ENCODE measurements around the gene GABARAPL1. TPM values are rescaled to one million over a fixed set of nuclear protein-coding genes. Genes with fewer than 3 reads are reported as not detected.

The GABARAPL1 gene
- total RNA-seq, 1 donor from 2014 or later = 119 TPM

DNA sequence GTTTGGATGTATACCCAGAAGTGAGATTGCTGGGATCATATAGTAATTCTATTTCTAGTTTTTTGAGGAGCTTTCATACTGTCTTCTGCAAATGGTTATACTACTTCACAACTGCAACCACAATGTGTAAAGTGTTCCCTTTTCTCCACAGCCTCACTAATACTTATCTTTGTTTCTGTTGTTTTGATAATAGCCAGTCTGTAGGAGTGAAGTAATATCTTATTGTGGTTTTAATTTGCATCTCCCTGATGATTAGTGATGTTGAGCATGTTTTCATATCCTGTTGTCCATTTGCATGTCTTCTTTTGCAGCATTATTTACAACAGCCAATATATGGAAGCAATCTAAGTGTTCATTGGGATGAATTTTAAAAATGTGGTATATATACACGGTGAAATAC lies 29.9 kb downstream of the GABARAPL1 start:
- no peak overlapping the region for H2AFZ ChIP-seq (ENCODE audit: low read depth, low read length)
- H3K4me3 Mint-ChIP-seq (ENCODE audit: unreplicated experiment) = no peak overlapping the region
- H3K9ac ChIP-seq (ENCODE audit: low read length) = no peak overlapping the region
- no peak overlapping the region for H3K27ac Mint-ChIP-seq (ENCODE audit: unreplicated experiment)
- H4K20me1 ChIP-seq (ENCODE audit: insufficient read depth, low read length) = no peaks in the 10 kb centered on the region
- H3K79me2 ChIP-seq (ENCODE audit: insufficient read depth, low read length) = no peaks in the 10 kb centered on the region
- no peaks in the 10 kb centered on the region for H3K36me3 Mint-ChIP-seq (ENCODE audit: low read depth, unreplicated experiment)
- H3K9me3 ChIP-seq (ENCODE audit: insufficient read depth, low read depth, low read length) = no peaks in the 10 kb centered on the region
- DNase-seq (ENCODE audit: low read depth) = no peak
- no peak overlapping the region for H3K27ac ChIP-seq (ENCODE audit: low read depth, low read length)
- no peaks in the 10 kb centered on the region for H3K4me1 ChIP-seq (ENCODE audit: insufficient read depth, low read length)
- peaks cover 2% of the 10 kb centered on the region for H3K9me3 Mint-ChIP-seq (ENCODE audit: unreplicated experiment)
- H3K36me3 ChIP-seq (ENCODE audit: insufficient read depth, low read length) = no peaks in the 10 kb centered on the region
- no peak overlapping the region for H3K4me3 ChIP-seq (ENCODE audit: insufficient read depth, low read depth, low read length)
- no peak for TF ChIP-seq CTCF (IDR thresholded peaks at IDR 0.05; ENCODE audit: insufficient read depth, low read depth, low read length)
- TF ChIP-seq EZH2 (IDR thresholded peaks at IDR 0.05; ENCODE audit: insufficient read depth, low read length) = no peak
- H3K4me2 ChIP-seq (ENCODE audit: low read length) = no peak overlapping the region
- FAIRE-seq = no peak
- no peaks in the 10 kb centered on the region for H3K4me1 Mint-ChIP-seq (ENCODE audit: low read depth, unreplicated experiment)
- H3K27me3 ChIP-seq (ENCODE audit: insufficient read depth, low read length) = no peaks in the 10 kb centered on the region
- H3K27me3 Mint-ChIP-seq (ENCODE audit: low read depth, unreplicated experiment) = no peaks in the 10 kb centered on the region

GRCh38 chr12:10243818-10244520 lies 31.3 kb downstream of the GABARAPL1 start:
- no peak for DNase-seq (ENCODE audit: low read depth)
- no peak for FAIRE-seq
- H3K4me3 Mint-ChIP-seq (ENCODE audit: unreplicated experiment) = no peak overlapping the region
- no peaks in the 10 kb centered on the region for H3K27me3 Mint-ChIP-seq (ENCODE audit: low read depth, unreplicated experiment)
- Histone ChIP-seq H3K4me1 (ENCODE audit: insufficient read depth, low read length) (no peaks in the 10 kb centered on the region), H3K9me3 (ENCODE audit: insufficient read depth, low read depth, low read length) (no peaks in the 10 kb centered on the region), H3K27ac (ENCODE audit: low read depth, low read length) (no peak overlapping the region), H3K79me2 (ENCODE audit: insufficient read depth, low read length) (no peaks in the 10 kb centered on the region), H4K20me1 (ENCODE audit: insufficient read depth, low read length) (no peaks in the 10 kb centered on the region), H2AFZ (ENCODE audit: low read depth, low read length) (no peak overlapping the region), H3K4me2 (ENCODE audit: low read length) (no peak overlapping the region), H3K36me3 (ENCODE audit: insufficient read depth, low read length) (no peaks in the 10 kb centered on the region), H3K27me3 (ENCODE audit: insufficient read depth, low read length) (no peaks in the 10 kb centered on the region), H3K9ac (ENCODE audit: low read length) (no peak overlapping the region), H3K4me3 (ENCODE audit: insufficient read depth, low read depth, low read length) (no peak overlapping the region)
- peaks cover 2% of the 10 kb centered on the region for H3K9me3 Mint-ChIP-seq (ENCODE audit: unreplicated experiment)
- no peak for TF ChIP-seq EZH2 (IDR thresholded peaks at IDR 0.05; ENCODE audit: insufficient read depth, low read length)
- no peak for TF ChIP-seq CTCF (IDR thresholded peaks at IDR 0.05; ENCODE audit: insufficient read depth, low read depth, low read length)
- H3K36me3 Mint-ChIP-seq (ENCODE audit: low read depth, unreplicated experiment) = no peaks in the 10 kb centered on the region
- H3K4me1 Mint-ChIP-seq (ENCODE audit: low read depth, unreplicated experiment) = no peaks in the 10 kb centered on the region
- H3K27ac Mint-ChIP-seq (ENCODE audit: unreplicated experiment) = no peak overlapping the region

GRCh38 chr12:10247436-10248058 lies 34.9 kb downstream of the GABARAPL1 start:
- no peaks in the 10 kb centered on the region for H3K27me3 ChIP-seq (ENCODE audit: insufficient read depth, low read length)
- no peaks in the 10 kb centered on the region for H3K27me3 Mint-ChIP-seq (ENCODE audit: low read depth, unreplicated experiment)

More at GRCh38 chr12:10247436-10248058, 34.9 kb downstream of the GABARAPL1 start:
- Mint-ChIP-seq H3K4me3 (ENCODE audit: unreplicated experiment) (no peak overlapping the region), H3K9me3 (ENCODE audit: unreplicated experiment) (no peaks in the 10 kb centered on the region), H3K4me1 (ENCODE audit: low read depth, unreplicated experiment) (no peaks in the 10 kb centered on the region), H3K36me3 (ENCODE audit: low read depth, unreplicated experiment) (no peaks in the 10 kb centered on the region), H3K27ac (ENCODE audit: unreplicated experiment) (no peak overlapping the region)
- H4K20me1 ChIP-seq (ENCODE audit: insufficient read depth, low read length) = no peaks in the 10 kb centered on the region
- no peak overlapping the region for H3K27ac ChIP-seq (ENCODE audit: low read depth, low read length)
- no peak for FAIRE-seq
- TF ChIP-seq EZH2 (IDR thresholded peaks at IDR 0.05; ENCODE audit: insufficient read depth, low read length) (no peak), CTCF (IDR thresholded peaks at IDR 0.05; ENCODE audit: insufficient read depth, low read depth, low read length) (no peak)
- no peaks in the 10 kb centered on the region for H3K4me1 ChIP-seq (ENCODE audit: insufficient read depth, low read length)
- no peak overlapping the region for H2AFZ ChIP-seq (ENCODE audit: low read depth, low read length)
- H3K9me3 ChIP-seq (ENCODE audit: insufficient read depth, low read depth, low read length) = no peaks in the 10 kb centered on the region
- H3K4me3 ChIP-seq (ENCODE audit: insufficient read depth, low read depth, low read length) = no peak overlapping the region
- H3K9ac ChIP-seq (ENCODE audit: low read length) = no peak overlapping the region
- no peak overlapping the region for H3K4me2 ChIP-seq (ENCODE audit: low read length)
- no peak for DNase-seq (ENCODE audit: low read depth)
- H3K79me2 ChIP-seq (ENCODE audit: insufficient read depth, low read length) = no peaks in the 10 kb centered on the region
- H3K36me3 ChIP-seq (ENCODE audit: insufficient read depth, low read length) = no peaks in the 10 kb centered on the region
